SU-DHL-6 (cell line): ENCODE measurements around the gene ESPN.

ENCODE experiments used
- H2AFZ ChIP-seq: fragments of 200-600 bp; sonication (generic); 2 replicates; pipeline ENCODE4 v1.6.1; 2014; ENCODE audit warnings: low read depth, mild to moderate bottlenecking, moderate library complexity, mixed read lengths, antibody characterized with exemption, low read length; ENCODE audit not compliant: severe bottlenecking
- H3F3A ChIP-seq: fragments of 200-600 bp; shearing (Covaris generic); 2 replicates; pipeline ENCODE4 v1.6.0; 2016; ENCODE audit warnings: antibody characterized with exemption, mild to moderate bottlenecking; ENCODE audit not compliant: insufficient read depth
- H3K27ac ChIP-seq: fragments of 200-600 bp; sonication (generic); 2 replicates; pipeline ENCODE4 v1.5.1; 2016; ENCODE audit warnings: low read depth, mild to moderate bottlenecking, low read length, moderate library complexity, mixed read lengths
- H3K27me3 ChIP-seq: fragments of 200-600 bp; sonication (generic), shearing (Covaris generic); 2 replicates; pipeline ENCODE4 v1.6.0; 2014; ENCODE audit warnings: mild to moderate bottlenecking, low read length
- H3K36me3 ChIP-seq: fragments of 200-600 bp; sonication (generic); 2 replicates; pipeline ENCODE4 v1.6.1; 2014; ENCODE audit warnings: mild to moderate bottlenecking, low read length, mixed read lengths
- H3K4me2 ChIP-seq: fragments of 300-600, 200-600 bp; shearing (Covaris generic), sonication (generic); 2 replicates; pipeline ENCODE4 v1.6.0; 2014; ENCODE audit warnings: low read length, low read depth, mild to moderate bottlenecking; ENCODE audit not compliant: poor library complexity, severe bottlenecking
- H3K4me3 ChIP-seq: fragments of 200-600 bp; sonication (generic); 2 replicates; pipeline ENCODE4 v1.5.1; 2014; ENCODE audit warnings: antibody characterized with exemption, low read length, mild to moderate bottlenecking, mixed read lengths; ENCODE audit not compliant: insufficient read depth, poor library complexity, severe bottlenecking
- H3K79me2 ChIP-seq: fragments of 200-600 bp; sonication (generic); 2 replicates; pipeline ENCODE4 v1.6.1; 2014; ENCODE audit warnings: mild to moderate bottlenecking, low read length, moderate library complexity; ENCODE audit not compliant: insufficient read depth
- H3K9ac ChIP-seq: fragments of 200-600 bp; sonication (generic); 2 replicates; pipeline ENCODE4 v1.7.0; 2014; ENCODE audit warnings: mild to moderate bottlenecking, low read length
- H3K9me2 ChIP-seq: fragments of 200-600 bp; sonication (generic); replicated peaks from 2 replicates; pipeline ENCODE4 v1.6.1; 2014; ENCODE audit warnings: low read length; ENCODE audit not compliant: insufficient read depth
- H3K9me3 ChIP-seq: fragments of 200-600 bp; sonication (generic); 2 replicates; pipeline ENCODE4 v1.6.1; 2014; ENCODE audit warnings: low read length, mixed read lengths; ENCODE audit not compliant: insufficient read depth
- H4K20me1 ChIP-seq: fragments of 200-600 bp; sonication (generic); 2 replicates; pipeline ENCODE4 v1.6.1; 2014; ENCODE audit warnings: low read depth, mild to moderate bottlenecking, antibody characterized with exemption, low read length, moderate library complexity, mixed read lengths
- EZH2phosphoT487 ChIP-seq: fragments of 200-600 bp; sonication (generic), shearing (Covaris generic); conservative IDR thresholded peaks from 2 replicates; pipeline ENCODE4 v1.6.1; 2018; ENCODE audit warnings: mild to moderate bottlenecking, antibody characterized with exemption, low read length, moderate library complexity, mixed read lengths
- TF ChIP-seq, protein P1 (sequence below): fragments of 200-600 bp; sonication (generic); IDR thresholded peaks from one replicate; pipeline ENCODE4 v1.5.1; 2017; ENCODE audit warnings: antibody characterized with exemption, mild to moderate bottlenecking, low read length, moderate library complexity; ENCODE audit not compliant: insufficient read depth, poor library complexity, severe bottlenecking

ESPN gene, protein sequence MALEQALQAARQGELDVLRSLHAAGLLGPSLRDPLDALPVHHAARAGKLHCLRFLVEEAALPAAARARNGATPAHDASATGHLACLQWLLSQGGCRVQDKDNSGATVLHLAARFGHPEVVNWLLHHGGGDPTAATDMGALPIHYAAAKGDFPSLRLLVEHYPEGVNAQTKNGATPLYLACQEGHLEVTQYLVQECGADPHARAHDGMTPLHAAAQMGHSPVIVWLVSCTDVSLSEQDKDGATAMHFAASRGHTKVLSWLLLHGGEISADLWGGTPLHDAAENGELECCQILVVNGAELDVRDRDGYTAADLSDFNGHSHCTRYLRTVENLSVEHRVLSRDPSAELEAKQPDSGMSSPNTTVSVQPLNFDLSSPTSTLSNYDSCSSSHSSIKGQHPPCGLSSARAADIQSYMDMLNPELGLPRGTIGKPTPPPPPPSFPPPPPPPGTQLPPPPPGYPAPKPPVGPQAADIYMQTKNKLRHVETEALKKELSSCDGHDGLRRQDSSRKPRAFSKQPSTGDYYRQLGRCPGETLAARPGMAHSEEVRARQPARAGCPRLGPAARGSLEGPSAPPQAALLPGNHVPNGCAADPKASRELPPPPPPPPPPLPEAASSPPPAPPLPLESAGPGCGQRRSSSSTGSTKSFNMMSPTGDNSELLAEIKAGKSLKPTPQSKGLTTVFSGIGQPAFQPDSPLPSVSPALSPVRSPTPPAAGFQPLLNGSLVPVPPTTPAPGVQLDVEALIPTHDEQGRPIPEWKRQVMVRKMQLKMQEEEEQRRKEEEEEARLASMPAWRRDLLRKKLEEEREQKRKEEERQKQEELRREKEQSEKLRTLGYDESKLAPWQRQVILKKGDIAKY

DNA sequence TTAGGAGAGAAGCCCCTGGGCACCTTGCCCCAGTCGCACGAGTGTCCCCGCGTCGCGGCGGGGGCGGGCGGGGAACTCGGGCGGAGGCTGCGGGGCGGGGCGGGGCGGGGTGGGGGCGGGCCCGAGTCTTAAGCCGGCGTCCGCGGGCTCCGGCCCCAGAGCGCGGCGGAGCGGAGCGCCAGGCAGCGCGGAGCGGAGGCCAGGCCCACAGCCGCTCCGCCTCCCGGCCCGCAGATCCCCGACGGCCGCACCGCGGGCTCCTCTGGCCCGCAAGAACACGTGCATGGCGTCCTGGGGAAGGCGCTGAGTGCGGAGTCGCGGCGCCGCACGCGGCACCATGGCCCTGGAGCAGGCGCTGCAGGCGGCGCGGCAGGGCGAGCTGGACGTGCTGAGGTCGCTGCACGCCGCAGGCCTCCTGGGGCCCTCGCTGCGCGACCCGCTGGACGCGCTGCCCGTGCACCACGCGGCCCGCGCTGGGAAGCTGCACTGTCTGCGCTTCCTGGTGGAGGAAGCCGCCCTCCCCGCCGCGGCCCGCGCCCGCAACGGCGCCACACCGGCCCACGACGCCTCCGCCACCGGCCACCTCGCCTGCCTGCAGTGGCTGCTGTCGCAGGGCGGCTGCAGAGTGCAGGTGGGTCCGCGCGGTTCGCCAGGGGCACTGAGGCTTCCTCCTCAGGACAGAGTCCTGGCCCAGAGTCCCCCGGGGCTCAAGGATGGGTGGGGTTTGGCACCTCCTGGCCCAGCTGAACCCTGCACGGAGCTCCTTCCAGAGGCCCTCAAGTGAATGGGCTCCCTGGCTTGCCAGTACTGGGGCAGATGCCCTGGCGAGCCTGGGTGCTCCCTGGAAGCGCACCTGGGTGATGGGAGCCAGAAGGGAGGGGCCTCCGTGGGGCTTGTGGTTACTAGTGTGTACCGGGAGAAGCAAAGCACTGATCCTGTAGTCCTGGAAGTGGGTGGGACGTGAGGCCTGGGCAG is at the start of gene ESPN:
TSS of gene ESPN (plus strand) at position 158 of the 975 bp plus-strand sequence. CDS start at position 338, 180 bp downstream.
- no peak within 1 kb of the TSS for H3K4me3 ChIP-seq
- no peak within 1 kb of the TSS for H3K27ac ChIP-seq
- H3F3A ChIP-seq, result no peaks in the 10 kb centered on the region
- H3K9ac ChIP-seq, result no peak within 1 kb of the TSS
- no peaks in the 10 kb centered on the region for H3K36me3 ChIP-seq
- H3K9me3 ChIP-seq, result no peaks in the 10 kb centered on the region
- H3K4me2 ChIP-seq, result no peak within 1 kb of the TSS
- no peaks in the 10 kb centered on the region for H4K20me1 ChIP-seq
- H3K9me2 ChIP-seq, result no peaks in the 10 kb centered on the region
- H3K79me2 ChIP-seq, result no peaks in the 10 kb centered on the region
- H3K27me3 ChIP-seq, result no peaks in the 10 kb centered on the region
- TF ChIP-seq, protein P1, sequence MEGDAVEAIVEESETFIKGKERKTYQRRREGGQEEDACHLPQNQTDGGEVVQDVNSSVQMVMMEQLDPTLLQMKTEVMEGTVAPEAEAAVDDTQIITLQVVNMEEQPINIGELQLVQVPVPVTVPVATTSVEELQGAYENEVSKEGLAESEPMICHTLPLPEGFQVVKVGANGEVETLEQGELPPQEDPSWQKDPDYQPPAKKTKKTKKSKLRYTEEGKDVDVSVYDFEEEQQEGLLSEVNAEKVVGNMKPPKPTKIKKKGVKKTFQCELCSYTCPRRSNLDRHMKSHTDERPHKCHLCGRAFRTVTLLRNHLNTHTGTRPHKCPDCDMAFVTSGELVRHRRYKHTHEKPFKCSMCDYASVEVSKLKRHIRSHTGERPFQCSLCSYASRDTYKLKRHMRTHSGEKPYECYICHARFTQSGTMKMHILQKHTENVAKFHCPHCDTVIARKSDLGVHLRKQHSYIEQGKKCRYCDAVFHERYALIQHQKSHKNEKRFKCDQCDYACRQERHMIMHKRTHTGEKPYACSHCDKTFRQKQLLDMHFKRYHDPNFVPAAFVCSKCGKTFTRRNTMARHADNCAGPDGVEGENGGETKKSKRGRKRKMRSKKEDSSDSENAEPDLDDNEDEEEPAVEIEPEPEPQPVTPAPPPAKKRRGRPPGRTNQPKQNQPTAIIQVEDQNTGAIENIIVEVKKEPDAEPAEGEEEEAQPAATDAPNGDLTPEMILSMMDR, result no peak
- no peak for TF ChIP-seq EZH2phosphoT487
- H2AFZ ChIP-seq, result no peak within 1 kb of the TSS

DNA sequence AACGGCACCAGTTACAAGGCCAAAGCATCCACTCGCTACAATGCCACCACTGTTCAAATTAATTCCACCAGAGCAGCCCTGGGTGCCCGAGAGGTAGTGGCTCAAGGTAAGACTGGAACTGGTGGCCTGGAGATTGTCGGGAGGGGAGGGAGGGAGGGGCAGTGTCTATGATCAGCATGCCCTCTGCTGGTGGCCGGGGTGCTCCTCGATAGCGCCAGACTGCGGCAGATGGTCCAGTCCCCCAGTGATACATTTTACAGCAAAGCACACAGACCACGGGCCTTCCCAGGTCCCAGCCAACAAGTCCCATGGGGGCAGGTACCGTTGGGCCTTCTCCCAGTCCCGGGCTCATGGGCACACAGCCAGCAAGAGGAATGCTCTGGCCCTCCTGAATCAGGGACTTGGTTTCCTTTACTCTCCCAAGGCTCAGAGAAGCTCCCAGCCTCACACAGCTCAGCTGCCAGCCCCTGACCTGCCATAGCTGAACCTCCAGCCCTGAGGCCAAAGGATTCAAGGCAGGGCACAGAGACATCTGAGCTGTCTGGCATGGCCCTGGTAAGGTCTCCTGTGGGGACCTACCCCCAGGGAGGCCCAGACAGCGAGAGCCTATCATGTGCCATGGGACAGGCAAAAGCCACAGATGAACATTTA is 46.4 kb upstream of the ESPN start:
- Histone ChIP-seq H2AFZ (no peak overlapping the region), H4K20me1 (no peaks in the 10 kb centered on the region), H3K79me2 (no peaks in the 10 kb centered on the region), H3K27me3 (no peaks in the 10 kb centered on the region), H3K4me2 (no peak overlapping the region), H3K4me3 (no peak overlapping the region), H3K27ac (no peak overlapping the region), H3F3A (no peaks in the 10 kb centered on the region), H3K36me3 (no peaks in the 10 kb centered on the region), H3K9ac (no peak overlapping the region), H3K9me3 (no peaks in the 10 kb centered on the region), H3K9me2 (no peaks in the 10 kb centered on the region)
- no peak for TF ChIP-seq EZH2phosphoT487
- TF ChIP-seq, protein P1, result no peak

DNA sequence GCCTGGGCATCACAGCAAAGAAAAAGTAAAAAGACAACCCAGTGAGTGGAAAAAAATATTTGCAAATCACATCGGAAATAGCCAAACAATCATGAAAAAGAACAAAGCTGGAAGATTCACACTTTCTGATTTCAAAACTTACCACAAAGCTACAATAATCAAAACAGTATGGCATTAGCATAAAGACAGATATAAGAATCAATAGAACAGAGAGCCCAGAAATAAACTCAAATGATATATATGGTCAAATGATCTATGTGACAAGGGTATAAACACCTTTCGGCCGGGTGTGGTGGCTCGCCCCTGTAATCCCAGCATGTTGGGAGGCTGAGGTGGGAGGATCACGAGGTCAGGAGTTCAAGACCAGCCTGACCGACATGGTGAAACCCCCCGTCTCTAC is 44.5 kb upstream of the ESPN start:
- TF ChIP-seq EZH2phosphoT487, result no peak
- TF ChIP-seq, protein P1, result no peak
- Histone ChIP-seq H3K27me3 (no peaks in the 10 kb centered on the region), H3K36me3 (no peaks in the 10 kb centered on the region), H2AFZ (no peak overlapping the region), H3K4me3 (no peak overlapping the region), H3K9me3 (no peaks in the 10 kb centered on the region), H3F3A (no peaks in the 10 kb centered on the region), H3K79me2 (no peaks in the 10 kb centered on the region), H3K4me2 (no peak overlapping the region), H3K9me2 (no peaks in the 10 kb centered on the region), H3K27ac (no peak overlapping the region), H3K9ac (no peak overlapping the region), H4K20me1 (no peaks in the 10 kb centered on the region)
